Measurements from ENCODE around the gene DONSON.

DONSON gene

GRCh38 chr21:33550772-33551660, 37.5 kb downstream of the DONSON start:
- Histone ChIP-seq H3K36me3 (ENCODE audit: insufficient read depth, low read length) (peaks cover 86% of the 10 kb centered on the region), H3K9me3 (replicated peaks; ENCODE audit: low read length) (no peaks in the 10 kb centered on the region), H3K27me3 (ENCODE audit: control insufficient read depth, insufficient read depth, low read length) (no peaks in the 10 kb centered on the region), H3K4me1 (ENCODE audit: control insufficient read depth, insufficient read depth, low read length) (peaks cover 2% of the 10 kb centered on the region), H3K4me3 (ENCODE audit: low read length) (no peak overlapping the region), H3K9ac (ENCODE audit: low read depth, low read length) (no peak overlapping the region), H3K4me2 (ENCODE audit: low read length) (no peak overlapping the region)

GRCh38 chr21:33549848-33550771, 38.4 kb downstream of the DONSON start:
- no peaks in the 10 kb centered on the region for H3K9me3 ChIP-seq (replicated peaks; ENCODE audit: low read length)
- H3K27me3 ChIP-seq (ENCODE audit: control insufficient read depth, insufficient read depth, low read length) = no peaks in the 10 kb centered on the region
- H3K4me3 ChIP-seq (ENCODE audit: low read length) = no peak overlapping the region
- H3K4me2 ChIP-seq (ENCODE audit: low read length) = no peak overlapping the region
- no peak overlapping the region for H3K9ac ChIP-seq (ENCODE audit: low read depth, low read length)
- H3K36me3 ChIP-seq (ENCODE audit: insufficient read depth, low read length) = peaks cover 77% of the 10 kb centered on the region
- peaks cover 11% of the 10 kb centered on the region for H3K4me1 ChIP-seq (ENCODE audit: control insufficient read depth, insufficient read depth, low read length)

GRCh38 chr21:33546086-33546485, 42.4 kb downstream of the DONSON start:
- no peaks in the 10 kb centered on the region for H3K27me3 ChIP-seq (ENCODE audit: control insufficient read depth, insufficient read depth, low read length)
- peaks cover 38% of the 10 kb centered on the region for H3K36me3 ChIP-seq (ENCODE audit: insufficient read depth, low read length)
- H3K4me1 ChIP-seq (ENCODE audit: control insufficient read depth, insufficient read depth, low read length) = peaks cover 11% of the 10 kb centered on the region
- H3K9ac ChIP-seq (ENCODE audit: low read depth, low read length) = peak overlapping the region; percentile 98
- H3K4me2 ChIP-seq (ENCODE audit: low read length) = peak overlapping the region; percentile 84
- peak overlapping the region; percentile 7 for H3K4me3 ChIP-seq (ENCODE audit: low read length)
- H3K9me3 ChIP-seq (replicated peaks; ENCODE audit: low read length) = no peaks in the 10 kb centered on the region

- Histone ChIP-seq H3K36me3 (ENCODE audit: insufficient read depth, low read length) (peaks cover 23% of the 10 kb centered on the region), H3K4me1 (ENCODE audit: control insufficient read depth, insufficient read depth, low read length) (peaks cover 21% of the 10 kb centered on the region), H3K9me3 (replicated peaks; ENCODE audit: low read length) (no peaks in the 10 kb centered on the region), H3K27me3 (ENCODE audit: control insufficient read depth, insufficient read depth, low read length) (no peaks in the 10 kb centered on the region), H3K9ac (ENCODE audit: low read depth, low read length) (peak overlapping the region; percentile 98), H3K4me3 (ENCODE audit: low read length) (peak overlapping the region; percentile 81), H3K4me2 (ENCODE audit: low read length) (peak overlapping the region; percentile 84)
Measured at GRCh38 chr21:33544451-33545195, 43.9 kb downstream of the DONSON start.

- Histone ChIP-seq H3K9ac (ENCODE audit: low read depth, low read length) (peak overlapping the region; percentile 98), H3K27me3 (ENCODE audit: control insufficient read depth, insufficient read depth, low read length) (no peaks in the 10 kb centered on the region), H3K4me1 (ENCODE audit: control insufficient read depth, insufficient read depth, low read length) (peaks cover 24% of the 10 kb centered on the region)
Measured at GRCh38 chr21:33543505-33544129, 44.9 kb downstream of the DONSON start.

GRCh38 chr21:33542640-33543504, 45.6 kb downstream of the DONSON start, which contains the start of gene SON:
Gene SON, plus strand, starts transcription at chr21:33543038. Its CDS starts 55 bp downstream, at chr21:33543093.
- no peaks in the 10 kb centered on the region for H3K27me3 ChIP-seq (ENCODE audit: control insufficient read depth, insufficient read depth, low read length)
- peak within 1 kb of the TSS; percentile 81 for H3K4me3 ChIP-seq (ENCODE audit: low read length)
- no peaks in the 10 kb centered on the region for H3K9me3 ChIP-seq (replicated peaks; ENCODE audit: low read length)
- peak within 1 kb of the TSS; percentile 89 for H3K4me2 ChIP-seq (ENCODE audit: low read length)
- H3K4me1 ChIP-seq (ENCODE audit: control insufficient read depth, insufficient read depth, low read length) = peaks cover 24% of the 10 kb centered on the region
- peak within 1 kb of the TSS; percentile 98 for H3K9ac ChIP-seq (ENCODE audit: low read depth, low read length)
- peaks cover 16% of the 10 kb centered on the region for H3K36me3 ChIP-seq (ENCODE audit: insufficient read depth, low read length)

More at GRCh38 chr21:33543505-33544129, 44.9 kb downstream of the DONSON start:
- no peaks in the 10 kb centered on the region for H3K9me3 ChIP-seq (replicated peaks; ENCODE audit: low read length)
- H3K4me3 ChIP-seq (ENCODE audit: low read length) = peak overlapping the region; percentile 81
- peaks cover 19% of the 10 kb centered on the region for H3K36me3 ChIP-seq (ENCODE audit: insufficient read depth, low read length)
- peak overlapping the region; percentile 84 for H3K4me2 ChIP-seq (ENCODE audit: low read length)

GRCh38 chr21:33541756-33542639, 46.5 kb downstream of the DONSON start, which contains the start of gene GART:
Gene GART, minus strand, starts transcription at chr21:33542117. Its CDS starts 2,802 bp downstream, at chr21:33539315.
- Histone ChIP-seq H3K9ac (ENCODE audit: low read depth, low read length) (peak within 1 kb of the TSS; percentile 98), H3K27me3 (ENCODE audit: control insufficient read depth, insufficient read depth, low read length) (no peaks in the 10 kb centered on the region), H3K4me3 (ENCODE audit: low read length) (peak within 1 kb of the TSS; percentile 81)

GRCh38 chr21:33541105-33541711, 47.3 kb downstream of the DONSON start:
- H3K4me2 ChIP-seq (ENCODE audit: low read length) = peak overlapping the region; percentile 89
- H3K36me3 ChIP-seq (ENCODE audit: insufficient read depth, low read length) = peaks cover 25% of the 10 kb centered on the region
- H3K27me3 ChIP-seq (ENCODE audit: control insufficient read depth, insufficient read depth, low read length) = no peaks in the 10 kb centered on the region
- H3K9me3 ChIP-seq (replicated peaks; ENCODE audit: low read length) = no peaks in the 10 kb centered on the region
- peaks cover 23% of the 10 kb centered on the region for H3K4me1 ChIP-seq (ENCODE audit: control insufficient read depth, insufficient read depth, low read length)
- peak overlapping the region; percentile 98 for H3K9ac ChIP-seq (ENCODE audit: low read depth, low read length)
- H3K4me3 ChIP-seq (ENCODE audit: low read length) = peak overlapping the region; percentile 81

More at GRCh38 chr21:33541756-33542639, 46.5 kb downstream of the DONSON start, which contains the start of gene GART:
- peaks cover 24% of the 10 kb centered on the region for H3K4me1 ChIP-seq (ENCODE audit: control insufficient read depth, insufficient read depth, low read length)
- H3K4me2 ChIP-seq (ENCODE audit: low read length) = peak within 1 kb of the TSS; percentile 89
- H3K9me3 ChIP-seq (replicated peaks; ENCODE audit: low read length) = no peaks in the 10 kb centered on the region
- H3K36me3 ChIP-seq (ENCODE audit: insufficient read depth, low read length) = peaks cover 17% of the 10 kb centered on the region

- H3K9ac ChIP-seq (ENCODE audit: low read depth, low read length) = peak overlapping the region; percentile 98
- peak overlapping the region; percentile 81 for H3K4me3 ChIP-seq (ENCODE audit: low read length)
Measured at GRCh38 chr21:33540711-33541104, 47.8 kb downstream of the DONSON start.

More at GRCh38 chr21:33540711-33541104, 47.8 kb downstream of the DONSON start:
- Histone ChIP-seq H3K4me1 (ENCODE audit: control insufficient read depth, insufficient read depth, low read length) (peaks cover 19% of the 10 kb centered on the region), H3K36me3 (ENCODE audit: insufficient read depth, low read length) (peaks cover 28% of the 10 kb centered on the region), H3K27me3 (ENCODE audit: control insufficient read depth, insufficient read depth, low read length) (no peaks in the 10 kb centered on the region), H3K9me3 (replicated peaks; ENCODE audit: low read length) (no peaks in the 10 kb centered on the region), H3K4me2 (ENCODE audit: low read length) (peak overlapping the region; percentile 89)

Measured in skeletal muscle satellite cell (primary cell).